ENCODE results near the gene IDH3G.

DNA sequence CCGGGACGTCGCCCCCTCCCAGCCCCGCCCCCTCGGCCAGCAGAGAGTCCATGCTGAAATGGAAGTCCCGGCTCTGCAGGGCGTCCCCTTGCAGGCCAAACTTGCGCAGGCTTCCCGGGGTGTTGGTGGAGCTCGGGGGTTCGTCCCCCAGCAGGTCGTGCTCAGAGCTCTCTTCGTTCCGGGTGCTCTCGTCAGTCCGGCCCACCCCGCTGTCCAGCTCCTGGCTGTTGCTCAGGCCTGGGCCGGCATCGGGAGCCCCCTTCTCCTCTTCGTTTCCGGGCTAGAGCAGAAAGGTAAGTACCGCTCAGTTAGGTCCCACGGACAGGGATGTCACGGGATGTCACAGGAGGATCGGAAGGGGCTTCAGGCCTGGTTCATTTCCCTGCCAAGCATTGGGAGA lies 10.4 kb upstream of the IDH3G start:
- TF ChIP-seq, protein P1, sequence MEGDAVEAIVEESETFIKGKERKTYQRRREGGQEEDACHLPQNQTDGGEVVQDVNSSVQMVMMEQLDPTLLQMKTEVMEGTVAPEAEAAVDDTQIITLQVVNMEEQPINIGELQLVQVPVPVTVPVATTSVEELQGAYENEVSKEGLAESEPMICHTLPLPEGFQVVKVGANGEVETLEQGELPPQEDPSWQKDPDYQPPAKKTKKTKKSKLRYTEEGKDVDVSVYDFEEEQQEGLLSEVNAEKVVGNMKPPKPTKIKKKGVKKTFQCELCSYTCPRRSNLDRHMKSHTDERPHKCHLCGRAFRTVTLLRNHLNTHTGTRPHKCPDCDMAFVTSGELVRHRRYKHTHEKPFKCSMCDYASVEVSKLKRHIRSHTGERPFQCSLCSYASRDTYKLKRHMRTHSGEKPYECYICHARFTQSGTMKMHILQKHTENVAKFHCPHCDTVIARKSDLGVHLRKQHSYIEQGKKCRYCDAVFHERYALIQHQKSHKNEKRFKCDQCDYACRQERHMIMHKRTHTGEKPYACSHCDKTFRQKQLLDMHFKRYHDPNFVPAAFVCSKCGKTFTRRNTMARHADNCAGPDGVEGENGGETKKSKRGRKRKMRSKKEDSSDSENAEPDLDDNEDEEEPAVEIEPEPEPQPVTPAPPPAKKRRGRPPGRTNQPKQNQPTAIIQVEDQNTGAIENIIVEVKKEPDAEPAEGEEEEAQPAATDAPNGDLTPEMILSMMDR (conservative IDR thresholded peaks at IDR 0.05; ENCODE audit: low read length) = no peak
- TF ChIP-seq EZH2phosphoT487 (IDR thresholded peaks at IDR 0.05; ENCODE audit: borderline replicate concordance, low read depth, low read length) = no peak
